ENCODE data around the gene CHST8. TPM values are rescaled to one million over a fixed set of nuclear protein-coding genes. Genes with fewer than 3 reads are reported as not detected.

The CHST8 gene
- total and polyA plus RNA-seq, 2 donors from 2014 or later = 0.28 TPM; not detected in 1

DNA sequence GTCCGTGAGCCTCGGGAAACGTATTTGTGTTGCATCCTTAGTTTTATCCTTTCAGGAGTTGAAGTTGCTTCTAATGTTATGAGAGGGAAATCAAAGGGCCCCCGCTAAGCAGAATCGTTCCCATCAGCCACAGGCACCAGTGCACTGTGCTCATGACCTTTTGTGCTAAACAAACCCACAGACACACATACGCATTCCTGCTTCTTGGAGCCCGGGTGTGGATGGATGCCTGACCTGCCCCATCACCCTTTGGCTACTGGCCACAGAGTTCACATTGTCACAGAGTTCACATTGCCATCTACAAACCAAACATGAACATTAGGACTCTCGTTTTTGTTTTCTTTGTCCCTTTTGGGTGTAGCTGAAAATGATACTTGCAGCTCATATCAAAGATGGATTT lies 47.2 kb downstream of the CHST8 start:
- H3K9ac ChIP-seq (ENCODE audit: low read length in 3 of 3) = no peak overlapping the region
- no peaks in the 10 kb centered on the region for H3K4me1 ChIP-seq (ENCODE audit: control insufficient read depth in 2 of 3, insufficient read depth in 2 of 3, low read depth in 1 of 3, low read length in 3 of 3)
- no peaks in the 10 kb centered on the region for H3K27me3 ChIP-seq (ENCODE audit: control insufficient read depth, insufficient read depth, low read length)
- H3K4me3 ChIP-seq (ENCODE audit: low read length in 3 of 3) = no peak overlapping the region
- DNase-seq (no peak), FAIRE-seq (no peak)
- TF ChIP-seq, protein P1, sequence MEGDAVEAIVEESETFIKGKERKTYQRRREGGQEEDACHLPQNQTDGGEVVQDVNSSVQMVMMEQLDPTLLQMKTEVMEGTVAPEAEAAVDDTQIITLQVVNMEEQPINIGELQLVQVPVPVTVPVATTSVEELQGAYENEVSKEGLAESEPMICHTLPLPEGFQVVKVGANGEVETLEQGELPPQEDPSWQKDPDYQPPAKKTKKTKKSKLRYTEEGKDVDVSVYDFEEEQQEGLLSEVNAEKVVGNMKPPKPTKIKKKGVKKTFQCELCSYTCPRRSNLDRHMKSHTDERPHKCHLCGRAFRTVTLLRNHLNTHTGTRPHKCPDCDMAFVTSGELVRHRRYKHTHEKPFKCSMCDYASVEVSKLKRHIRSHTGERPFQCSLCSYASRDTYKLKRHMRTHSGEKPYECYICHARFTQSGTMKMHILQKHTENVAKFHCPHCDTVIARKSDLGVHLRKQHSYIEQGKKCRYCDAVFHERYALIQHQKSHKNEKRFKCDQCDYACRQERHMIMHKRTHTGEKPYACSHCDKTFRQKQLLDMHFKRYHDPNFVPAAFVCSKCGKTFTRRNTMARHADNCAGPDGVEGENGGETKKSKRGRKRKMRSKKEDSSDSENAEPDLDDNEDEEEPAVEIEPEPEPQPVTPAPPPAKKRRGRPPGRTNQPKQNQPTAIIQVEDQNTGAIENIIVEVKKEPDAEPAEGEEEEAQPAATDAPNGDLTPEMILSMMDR (IDR thresholded peaks at IDR 0.05; ENCODE audit: borderline replicate concordance, extremely low read depth, insufficient read depth) = no peak
- no peaks in the 10 kb centered on the region for H3K36me3 ChIP-seq (ENCODE audit: control insufficient read depth in 2 of 3, insufficient read depth in 3 of 3, low read length in 3 of 3)
- no peaks in the 10 kb centered on the region for H3K9me3 ChIP-seq (ENCODE audit: control insufficient read depth in 2 of 3, insufficient read depth in 1 of 3, low read length in 3 of 3)
- intact Hi-C loops (cut with DNase I) = no loop called here
- no peak overlapping the region for H3K27ac ChIP-seq (ENCODE audit: low read depth in 2 of 2, low read length in 2 of 2)

DNA sequence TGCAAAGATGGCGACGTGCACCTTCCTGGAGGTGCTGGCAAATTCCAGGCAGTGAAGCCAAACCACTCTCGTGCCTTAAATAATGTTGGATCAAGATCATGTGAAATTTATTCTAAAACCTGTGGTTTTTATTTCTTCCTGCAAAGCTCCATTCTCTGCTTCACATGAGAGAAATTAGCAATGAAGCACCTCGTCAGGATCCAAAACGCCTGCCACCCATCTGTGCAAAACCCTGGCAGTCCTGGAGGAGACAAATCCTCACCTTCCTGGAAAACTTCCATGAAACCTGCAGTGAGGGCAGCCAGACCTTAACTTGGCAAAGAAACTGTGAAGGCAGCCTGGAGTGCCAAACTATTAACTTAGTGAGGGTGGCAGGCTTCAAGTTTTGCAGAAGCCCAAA lies 47.6 kb downstream of the CHST8 start:
- Histone ChIP-seq H3K4me1 (ENCODE audit: control insufficient read depth in 2 of 3, insufficient read depth in 2 of 3, low read depth in 1 of 3, low read length in 3 of 3) (no peaks in the 10 kb centered on the region), H3K36me3 (ENCODE audit: control insufficient read depth in 2 of 3, insufficient read depth in 3 of 3, low read length in 3 of 3) (no peaks in the 10 kb centered on the region), H3K9me3 (ENCODE audit: control insufficient read depth in 2 of 3, insufficient read depth in 1 of 3, low read length in 3 of 3) (no peaks in the 10 kb centered on the region), H3K4me3 (ENCODE audit: low read length in 3 of 3) (no peak overlapping the region), H3K9ac (ENCODE audit: low read length in 3 of 3) (no peak overlapping the region), H3K27ac (ENCODE audit: low read depth in 2 of 2, low read length in 2 of 2) (no peak overlapping the region), H3K27me3 (ENCODE audit: control insufficient read depth, insufficient read depth, low read length) (no peaks in the 10 kb centered on the region)
- TF ChIP-seq, protein P1 (IDR thresholded peaks at IDR 0.05; ENCODE audit: borderline replicate concordance, extremely low read depth, insufficient read depth) = no peak
- intact Hi-C loops (cut with DNase I) = no loop called here
- FAIRE-seq = no peak
- DNase-seq = no peak

DNA sequence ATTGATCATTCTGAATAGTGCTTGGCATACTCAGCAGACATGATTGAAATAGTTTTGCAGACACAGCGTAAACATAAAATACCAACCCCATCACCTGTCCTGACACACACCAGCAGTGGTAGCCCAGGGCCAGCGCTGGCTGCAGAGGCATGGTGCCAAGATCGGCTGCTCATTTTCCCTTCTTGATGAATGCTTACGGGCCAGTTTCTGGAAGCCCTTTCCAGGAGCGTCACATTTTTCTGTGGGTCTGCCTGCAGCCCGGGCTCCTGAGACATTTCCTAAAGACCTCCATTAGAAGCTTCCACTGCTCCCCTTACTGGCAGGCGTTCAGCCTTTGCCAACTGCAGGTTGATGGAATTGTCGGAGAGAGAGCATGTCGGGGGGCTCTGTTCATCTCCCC lies 48.6 kb downstream of the CHST8 start:
- Histone ChIP-seq H3K4me1 (ENCODE audit: control insufficient read depth in 2 of 3, insufficient read depth in 2 of 3, low read depth in 1 of 3, low read length in 3 of 3) (no peaks in the 10 kb centered on the region), H3K27ac (ENCODE audit: low read depth in 2 of 2, low read length in 2 of 2) (no peak overlapping the region), H3K9me3 (ENCODE audit: control insufficient read depth in 2 of 3, insufficient read depth in 1 of 3, low read length in 3 of 3) (no peaks in the 10 kb centered on the region), H3K36me3 (ENCODE audit: control insufficient read depth in 2 of 3, insufficient read depth in 3 of 3, low read length in 3 of 3) (no peaks in the 10 kb centered on the region), H3K4me3 (ENCODE audit: low read length in 3 of 3) (no peak overlapping the region), H3K27me3 (ENCODE audit: control insufficient read depth, insufficient read depth, low read length) (no peaks in the 10 kb centered on the region), H3K9ac (ENCODE audit: low read length in 3 of 3) (no peak overlapping the region)
- intact Hi-C loops (cut with DNase I) = no loop called here
- FAIRE-seq (no peak), DNase-seq (peak in 1 of 5 donors; percentile 35)
- TF ChIP-seq, protein P1 (IDR thresholded peaks at IDR 0.05; ENCODE audit: borderline replicate concordance, extremely low read depth, insufficient read depth) = no peak

DNA sequence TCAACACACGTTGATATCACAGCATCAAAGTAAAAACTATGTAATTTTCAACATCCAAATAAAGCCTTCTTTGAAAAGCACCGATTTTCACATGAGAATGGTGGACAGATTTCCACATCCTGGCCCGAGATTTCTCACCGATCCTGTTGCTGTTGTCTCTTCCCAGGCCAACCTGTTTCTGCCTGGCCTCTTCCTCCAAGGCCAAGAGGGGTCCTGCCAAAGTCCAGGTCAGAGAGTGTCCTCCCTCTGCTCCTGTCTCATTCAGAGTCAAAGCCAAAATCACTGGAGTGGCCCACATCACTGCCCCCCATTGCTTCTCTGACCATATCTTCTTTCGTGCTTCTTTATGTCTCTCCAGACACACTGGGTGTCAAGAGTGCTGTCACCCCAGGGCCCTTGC lies 49.5 kb downstream of the CHST8 start:
- Histone ChIP-seq H3K27ac (ENCODE audit: low read depth in 2 of 2, low read length in 2 of 2) (no peak overlapping the region), H3K9me3 (ENCODE audit: control insufficient read depth in 2 of 3, insufficient read depth in 1 of 3, low read length in 3 of 3) (no peaks in the 10 kb centered on the region), H3K4me3 (ENCODE audit: low read length in 3 of 3) (no peak overlapping the region), H3K27me3 (ENCODE audit: control insufficient read depth, insufficient read depth, low read length) (no peaks in the 10 kb centered on the region), H3K9ac (ENCODE audit: low read length in 3 of 3) (no peak overlapping the region), H3K4me1 (ENCODE audit: control insufficient read depth in 2 of 3, insufficient read depth in 2 of 3, low read depth in 1 of 3, low read length in 3 of 3) (no peaks in the 10 kb centered on the region), H3K36me3 (ENCODE audit: control insufficient read depth in 2 of 3, insufficient read depth in 3 of 3, low read length in 3 of 3) (no peaks in the 10 kb centered on the region)
- TF ChIP-seq, protein P1 (IDR thresholded peaks at IDR 0.05; ENCODE audit: borderline replicate concordance, extremely low read depth, insufficient read depth) = no peak
- DNase-seq = no peak
- intact Hi-C loops (cut with DNase I) = no loop called here
- no peak for FAIRE-seq
